Left ventricle myocardium inferior (tissue), 1 donor: ENCODE results near the gene NAV2. TPM values are rescaled to one million over a fixed set of nuclear protein-coding genes. Genes with fewer than 3 reads are reported as not detected.

Source experiments
- DNase-seq: peaks from one replicate; pipeline ENCODE4 v3.0.0-alpha.2; 2020
- H3K27ac ChIP-seq: fragments of 200-600 bp; replicated peaks from 2 replicates; pipeline ENCODE4 v1.8.0; 2021
- H3K27me3 ChIP-seq: fragments of 200-600 bp; 2 replicates; pipeline ENCODE4 v1.8.0; 2021; ENCODE audit warnings: low read depth
- H3K36me3 ChIP-seq: fragments of 200-600 bp; 2 replicates; pipeline ENCODE4 v1.8.0; 2021
- H3K4me1 ChIP-seq: fragments of 200-600 bp; 2 replicates; pipeline ENCODE4 v1.8.0; 2021
- H3K4me3 ChIP-seq: fragments of 200-600 bp; 2 replicates; pipeline ENCODE4 v1.8.0; 2021; ENCODE audit warnings: mild to moderate bottlenecking, moderate library complexity
- H3K9me3 ChIP-seq: fragments of 200-600 bp; replicated peaks from 2 replicates; pipeline ENCODE4 v1.8.0; 2021
- intact Hi-C: fragments of 100-400 bp; cut with micrococcal nuclease; formaldehyde crosslinking; loops from one replicate; pipeline ENCODE4 v1.11.0; 2022
- total RNA-seq: library from RNA; stranded (reverse); fragmentation: NEBNext Ultra II Directional; extraction: Animal tissue kit (Norgen Biotek cat#: 25700); gene quantifications from one replicate; pipeline ENCODE4 v1.2.1, GENCODE V29; 2021
- TF ChIP-seq, protein P1 (sequence below): fragments of 200-600 bp; IDR thresholded peaks from 2 replicates; pipeline ENCODE4 v1.8.0; 2021; ENCODE audit warnings: antibody characterized with exemption, mild to moderate bottlenecking, borderline replicate concordance
- donor health status: DM: no; HTN: yes; CAD: no; lungs with severe emphysema.

Gene NAV2
- total RNA-seq, 1 donor from 2014 or later, result 14.3 TPM

- no peak for DNase-seq
- H3K4me3 ChIP-seq, result no peak overlapping the region
- H3K27ac ChIP-seq, result peak overlapping the region; percentile 59
- H3K4me1 ChIP-seq, result peaks cover 67% of the 10 kb centered on the region
- H3K9me3 ChIP-seq, result no peaks in the 10 kb centered on the region
- H3K36me3 ChIP-seq, result peaks cover 6% of the 10 kb centered on the region
- TF ChIP-seq, protein P1, sequence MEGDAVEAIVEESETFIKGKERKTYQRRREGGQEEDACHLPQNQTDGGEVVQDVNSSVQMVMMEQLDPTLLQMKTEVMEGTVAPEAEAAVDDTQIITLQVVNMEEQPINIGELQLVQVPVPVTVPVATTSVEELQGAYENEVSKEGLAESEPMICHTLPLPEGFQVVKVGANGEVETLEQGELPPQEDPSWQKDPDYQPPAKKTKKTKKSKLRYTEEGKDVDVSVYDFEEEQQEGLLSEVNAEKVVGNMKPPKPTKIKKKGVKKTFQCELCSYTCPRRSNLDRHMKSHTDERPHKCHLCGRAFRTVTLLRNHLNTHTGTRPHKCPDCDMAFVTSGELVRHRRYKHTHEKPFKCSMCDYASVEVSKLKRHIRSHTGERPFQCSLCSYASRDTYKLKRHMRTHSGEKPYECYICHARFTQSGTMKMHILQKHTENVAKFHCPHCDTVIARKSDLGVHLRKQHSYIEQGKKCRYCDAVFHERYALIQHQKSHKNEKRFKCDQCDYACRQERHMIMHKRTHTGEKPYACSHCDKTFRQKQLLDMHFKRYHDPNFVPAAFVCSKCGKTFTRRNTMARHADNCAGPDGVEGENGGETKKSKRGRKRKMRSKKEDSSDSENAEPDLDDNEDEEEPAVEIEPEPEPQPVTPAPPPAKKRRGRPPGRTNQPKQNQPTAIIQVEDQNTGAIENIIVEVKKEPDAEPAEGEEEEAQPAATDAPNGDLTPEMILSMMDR, result no peak
- intact Hi-C loops, result no loop called here
- no peaks in the 10 kb centered on the region for H3K27me3 ChIP-seq
Measured at GRCh38 chr11:20032127-20032526, 319.5 kb downstream of the NAV2 start.

DNA sequence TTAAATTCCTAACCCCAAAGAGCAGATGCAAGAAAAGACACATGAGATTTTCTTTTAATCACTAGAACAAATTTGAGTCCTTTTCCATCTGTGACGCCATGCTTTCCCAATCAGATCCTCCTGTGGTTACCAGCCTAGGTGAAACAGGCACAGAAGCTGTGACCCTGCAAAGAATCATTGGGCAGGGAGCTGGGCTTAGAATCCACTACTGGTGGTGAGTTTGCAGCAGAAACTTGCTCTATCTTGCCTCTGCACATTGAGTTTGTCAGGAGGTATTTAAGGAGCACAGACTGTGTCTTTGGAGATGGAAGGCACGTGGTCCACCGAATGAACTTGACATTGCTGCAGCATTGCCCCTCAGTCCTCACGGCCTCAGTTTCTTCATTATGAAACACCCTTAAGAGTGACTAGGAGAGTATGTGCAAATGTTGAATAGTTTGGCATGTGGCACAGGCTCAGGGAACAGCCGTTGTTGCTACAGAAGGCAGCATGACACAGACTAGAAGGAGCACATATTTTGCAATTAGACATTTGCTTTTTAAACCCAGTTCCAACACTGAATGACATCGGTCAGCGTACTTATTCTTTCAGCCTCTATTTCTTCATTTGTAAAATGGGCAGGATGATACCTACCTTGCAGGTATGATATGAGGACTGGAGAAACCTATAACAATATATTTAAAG lies 320.1 kb downstream of the NAV2 start:
- intact Hi-C loops, result no loop called here
- Histone ChIP-seq H3K9me3 (no peaks in the 10 kb centered on the region), H3K27ac (peak overlapping the region; percentile 59), H3K4me3 (no peak overlapping the region), H3K36me3 (peaks cover 6% of the 10 kb centered on the region), H3K27me3 (no peaks in the 10 kb centered on the region), H3K4me1 (peaks cover 62% of the 10 kb centered on the region)
- DNase-seq, result no peak
- TF ChIP-seq, protein P1, result no peak

DNA sequence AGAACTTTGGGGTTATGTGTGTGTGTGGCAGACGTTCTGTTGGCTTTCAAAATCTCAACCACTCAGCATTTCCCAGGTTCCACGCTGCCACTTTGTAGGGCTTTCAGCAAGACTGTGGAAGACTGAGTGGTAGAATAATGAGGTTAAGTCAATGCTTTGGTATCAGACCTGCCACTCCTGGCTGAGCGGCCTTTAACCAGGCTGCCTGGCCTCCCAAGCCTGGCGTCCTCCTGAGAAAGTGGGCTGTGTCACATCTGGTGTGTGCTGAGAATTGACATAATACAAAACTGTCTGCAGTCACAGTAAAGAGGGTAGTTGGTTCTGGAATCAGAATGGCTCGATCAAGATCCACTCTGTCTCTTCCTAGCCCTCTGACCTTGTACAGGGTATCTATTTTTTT lies 321.2 kb downstream of the NAV2 start:
- H3K4me1 ChIP-seq, result peaks cover 55% of the 10 kb centered on the region
- no peaks in the 10 kb centered on the region for H3K27me3 ChIP-seq
- H3K4me3 ChIP-seq, result no peak overlapping the region
- H3K36me3 ChIP-seq, result peaks cover 7% of the 10 kb centered on the region
- TF ChIP-seq, protein P1, result no peak
- intact Hi-C loops, result no loop called here
- no peak for DNase-seq
- H3K9me3 ChIP-seq, result no peaks in the 10 kb centered on the region
- no peak overlapping the region for H3K27ac ChIP-seq

DNA sequence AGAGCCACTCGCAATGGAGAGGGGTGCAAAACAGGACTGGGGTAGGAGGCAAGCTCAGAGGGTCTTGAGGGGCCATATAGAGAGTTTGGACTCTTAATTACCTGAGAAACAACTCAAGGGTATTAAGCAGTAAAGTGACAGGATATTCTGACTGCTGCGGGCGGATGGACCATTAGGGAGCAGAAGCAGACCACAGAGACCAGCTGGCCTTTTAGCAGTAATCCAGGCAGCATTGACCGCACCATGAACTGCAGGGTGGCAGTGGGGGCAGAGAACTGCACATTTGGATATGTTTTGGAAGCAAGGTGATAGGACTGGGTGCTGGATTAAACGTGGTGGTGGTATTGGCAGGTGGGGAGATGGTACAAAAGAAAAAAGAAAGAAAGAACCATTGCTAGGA lies 322.3 kb downstream of the NAV2 start:
- no peaks in the 10 kb centered on the region for H3K9me3 ChIP-seq
- peaks cover 51% of the 10 kb centered on the region for H3K4me1 ChIP-seq
- H3K4me3 ChIP-seq, result no peak overlapping the region

DNA sequence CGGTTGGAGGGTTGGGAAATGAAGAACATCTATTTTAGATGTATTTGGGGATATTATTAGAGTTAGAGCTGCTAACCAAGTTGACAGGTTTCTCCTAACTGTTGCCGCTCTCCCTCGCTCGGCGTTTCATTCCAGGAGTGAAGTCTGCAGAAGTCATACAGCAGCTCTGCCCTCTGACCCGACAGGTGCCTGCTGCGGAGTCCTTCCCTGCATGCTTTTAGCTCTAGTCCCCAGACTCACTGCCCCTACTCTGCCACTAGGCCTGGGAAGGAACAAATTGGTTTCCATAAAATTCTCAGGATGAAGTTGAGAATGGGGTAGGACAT lies 322.7 kb downstream of the NAV2 start:
- Histone ChIP-seq H3K36me3 (peaks cover 17% of the 10 kb centered on the region), H3K4me3 (no peak overlapping the region), H3K27me3 (no peaks in the 10 kb centered on the region), H3K27ac (peak overlapping the region; percentile 8), H3K9me3 (no peaks in the 10 kb centered on the region), H3K4me1 (peaks cover 54% of the 10 kb centered on the region)
- intact Hi-C loops, result no loop called here
- TF ChIP-seq, protein P1, result no peak
- DNase-seq, result no peak

More for the DNA sequence above, 322.3 kb downstream of the NAV2 start:
- Histone ChIP-seq H3K36me3 (peaks cover 13% of the 10 kb centered on the region), H3K27ac (peak overlapping the region; percentile 8), H3K27me3 (no peaks in the 10 kb centered on the region)
- TF ChIP-seq, protein P1, result no peak
- no peak for DNase-seq
- intact Hi-C loops, result no loop called here
